IMR-90 (cell line): ENCODE measurements around the gene TSPAN17. TPM values are rescaled to one million over a fixed set of nuclear protein-coding genes. Genes with fewer than 3 reads are reported as not detected.

Experiments
- ATAC-seq: fragments of 200-7000 bp; cut with Tn5 transposase; 2 replicates; pipeline ENCODE4 v1.9.1; 2020; ENCODE audit warnings: low read depth, mild to moderate bottlenecking, moderate library complexity
- BruUV-seq: library from RNA; stranded (reverse); fragments of 400-500 nt; replicated peaks from 2 replicates; lab custom pipeline; 2021; lab: Mats Ljungman, UMichigan
- CTCF ChIA-PET: fragments of 300-600 bp; formaldehyde crosslinking; extraction: SDS; loops from one replicate; lab custom pipeline; 2021; ENCODE audit warnings: antibody characterized with exemption; lab: Yijun Ruan, JAX
- POLR2A ChIA-PET: fragments of 300-600 bp; sonication (Branson Sonifier 250); formaldehyde crosslinking; loops from one replicate; lab custom pipeline; 2022; ENCODE audit warnings: antibody characterized with exemption; ENCODE audit not compliant: unreplicated experiment; lab: Charles Lee
- DNase-seq: peaks from one replicate; pipeline ENCODE4 v3.0.0; 2013
- H2AFZ ChIP-seq: replicated peaks from 2 replicates; pipeline ENCODE3; 2013; ENCODE audit warnings: low read length, mild to moderate bottlenecking; ENCODE audit not compliant: poor library complexity
- H2AK5ac ChIP-seq: 2 replicates; pipeline ENCODE4 v1.6.1; 2013; ENCODE audit warnings: low read depth, low read length, inconsistent platforms
- H2AK9ac ChIP-seq: replicated peaks from 2 replicates; pipeline ENCODE3; 2013; ENCODE audit warnings: mild to moderate bottlenecking, low read depth, low read length, moderate library complexity; ENCODE audit not compliant: poor library complexity
- H2BK120ac ChIP-seq: 2 replicates; pipeline ENCODE4 v1.6.1; 2013; ENCODE audit warnings: low read depth, low read length, inconsistent platforms
- H2BK15ac ChIP-seq: 3 replicates; pipeline ENCODE4 v1.6.1; 2013; ENCODE audit warnings: low read depth, low read length, inconsistent platforms
- H2BK20ac ChIP-seq: 2 replicates; pipeline ENCODE4 v1.6.1; 2013; ENCODE audit warnings: low read depth, mild to moderate bottlenecking, inconsistent platforms, low read length, moderate library complexity
- H2BK5ac ChIP-seq: 2 replicates; pipeline ENCODE4 v1.6.1; 2013; ENCODE audit warnings: mild to moderate bottlenecking, low read depth, low read length, inconsistent platforms; ENCODE audit not compliant: poor library complexity, severe bottlenecking
- H3K14ac ChIP-seq: replicated peaks from 2 replicates; pipeline ENCODE4 v1.6.1; 2013; ENCODE audit warnings: low read depth, low read length, inconsistent platforms
- H3K18ac ChIP-seq: 2 replicates; pipeline ENCODE4 v1.6.1; 2013; ENCODE audit warnings: low read depth, low read length, control low read depth
- H3K23ac ChIP-seq: 2 replicates; pipeline ENCODE4 v1.6.1; 2013; ENCODE audit warnings: low read depth, low read length, inconsistent platforms
- H3K27ac ChIP-seq: 2 replicates; pipeline ENCODE4 v1.5.1; 2013; ENCODE audit warnings: mild to moderate bottlenecking, control low read depth, low read length; ENCODE audit not compliant: insufficient read depth
- H3K27me3 ChIP-seq: 2 replicates; pipeline ENCODE4 v1.6.1; 2013; ENCODE audit warnings: low read length; ENCODE audit not compliant: control insufficient read depth, insufficient read depth
- H3K36me3 ChIP-seq: 2 replicates; pipeline ENCODE4 v1.6.1; 2013; ENCODE audit warnings: low read length, mixed read lengths; ENCODE audit not compliant: control insufficient read depth, insufficient read depth
- H3K4ac ChIP-seq: 2 replicates; pipeline ENCODE4 v1.6.1; 2013; ENCODE audit warnings: low read depth, low read length, inconsistent platforms
- H3K4me1 ChIP-seq: 2 replicates; pipeline ENCODE4 v1.6.1; 2013; ENCODE audit warnings: low read length, mixed read lengths; ENCODE audit not compliant: control insufficient read depth, insufficient read depth
- H3K4me2 ChIP-seq: 2 replicates; pipeline ENCODE4 v1.6.1; 2013; ENCODE audit warnings: low read depth, mild to moderate bottlenecking, control low read depth, low read length, moderate library complexity
- H3K4me3 ChIP-seq: 2 replicates; pipeline ENCODE4 v1.5.1; 2013; ENCODE audit warnings: low read depth, mild to moderate bottlenecking, control low read depth, low read length, moderate library complexity; ENCODE audit not compliant: insufficient read depth
- H3K56ac ChIP-seq: 2 replicates; pipeline ENCODE4 v1.6.1; 2013; ENCODE audit warnings: low read length, inconsistent platforms; ENCODE audit not compliant: insufficient read depth; ENCODE audit errors: extremely low read depth
- H3K79me1 ChIP-seq, 2 experiments: 2 replicates each; pipeline ENCODE4 v1.6.1; 2013; ENCODE audit warnings: low read length in 2 of 2, inconsistent platforms in 1 of 2, low read depth in 1 of 2
- H3K9ac ChIP-seq: 2 replicates; pipeline ENCODE4 v1.6.1; 2013; ENCODE audit warnings: low read depth, low read length, control low read depth
- H3K9me1 ChIP-seq: 2 replicates; pipeline ENCODE4 v1.6.1; 2013; ENCODE audit warnings: low read length, inconsistent platforms; ENCODE audit not compliant: insufficient read depth
- H3K9me3 ChIP-seq: 2 replicates; pipeline ENCODE4 v1.6.1; 2013; ENCODE audit warnings: low read length; ENCODE audit not compliant: control insufficient read depth, insufficient read depth
- H4K20me1 ChIP-seq: 2 replicates; pipeline ENCODE4 v1.6.1; 2013; ENCODE audit warnings: low read length, inconsistent platforms; ENCODE audit not compliant: insufficient read depth
- H4K5ac ChIP-seq: 2 replicates; pipeline ENCODE4 v1.6.1; 2013; ENCODE audit warnings: mild to moderate bottlenecking, low read depth, low read length, control low read depth
- H4K8ac ChIP-seq, 2 experiments: 2 replicates each; pipeline ENCODE4 v1.6.1; 2013; ENCODE audit warnings: low read depth in 2 of 2, low read length in 2 of 2, control low read depth in 1 of 2, inconsistent platforms in 1 of 2
- H4K91ac ChIP-seq: 2 replicates; pipeline ENCODE4 v1.6.1; 2013; ENCODE audit warnings: low read depth, low read length, inconsistent platforms; ENCODE audit not compliant: insufficient read depth
- CTCF ChIP-seq: conservative IDR thresholded peaks from 2 replicates; pipeline ENCODE4 v1.5.1; 2012; ENCODE audit warnings: mild to moderate bottlenecking, low read depth, low read length, improper control_type of control experiment
- NFE2L2 ChIP-seq: fragments of 150-350 bp; IDR thresholded peaks from 2 replicates; pipeline ENCODE4 v1.6.1; 2016; ENCODE audit warnings: low read depth, mild to moderate bottlenecking, low read length
- USF2 ChIP-seq: fragments of 150-350 bp; IDR thresholded peaks from 2 replicates; pipeline ENCODE4 v1.6.1; 2017; ENCODE audit warnings: mild to moderate bottlenecking, antibody characterized with exemption, low read length, low read depth
- WGBS, 2 experiments: methylation state at CpG; one replicate each; pipeline versions ENCODE4 v1.1.5 to v1.1.7; 2013; ENCODE audit warnings: missing lambda C conversion rate in 2 of 2; ENCODE audit not compliant: insufficient read length in 1 of 2; ENCODE audit errors: extremely low coverage in 2 of 2; 5-methylcytosine and 5-hydroxymethylcytosine counted together
- dilution Hi-C: fragments of 300-500 bp; cut with HindIII; formaldehyde crosslinking; loops from one replicate; pipeline ENCODE4 v1.14.3; 2018; ENCODE audit warnings: low sequenced_read_pairs; ENCODE audit not compliant: unreplicated experiment
- in situ Hi-C: fragments of 300-500 bp; cut with MboI; formaldehyde crosslinking; loops from 3 replicates; pipeline ENCODE4 v1.14.3; 2019; ENCODE audit warnings: low sequenced_read_pairs, inconsistent platforms, mixed read lengths
- intact Hi-C: fragments of 100-400 bp; cut with micrococcal nuclease; formaldehyde crosslinking; loops from 2 replicates; pipeline ENCODE4 v1.10.0; 2022
- polyA plus RNA-seq, 3 experiments: library from polyadenylated mRNA; depleted of rRNA; stranded (reverse); fragments of >200 nt; gene quantifications; 2 replicates each; pipeline ENCODE4 v1.2.3, GENCODE V29; 2012; ENCODE audit warnings: low replicate concordance in 1 of 3
- total RNA-seq: library from RNA; depleted of rRNA; stranded (reverse); fragments of >200 nt; gene quantifications from 2 replicates; pipeline ENCODE4 v1.2.3, GENCODE V29; 2012

The TSPAN17 gene
- total and polyA plus RNA-seq, 2 of the 4 experiments (the other 2 are of a cell fraction), result 34.2 to 41.6 TPM

GRCh38 chr5:176656467-176656990 lies 9.2 kb downstream of the TSPAN17 start:
- no TSS peak for BruUV-seq
- Histone ChIP-seq H3K4me3 (no peak overlapping the region), H3K23ac (no peak overlapping the region), H4K91ac (no peak overlapping the region), H3K27ac (no peak overlapping the region), H4K5ac (no peak overlapping the region), H3K9me1 (peaks cover 6% of the 10 kb centered on the region; the same call in 1 of the 2 replicates), H4K8ac (no peak overlapping the region), H2BK20ac (no peak overlapping the region), H3K27me3 (no peaks in the 10 kb centered on the region), H4K20me1 (peaks cover 26% of the 10 kb centered on the region), H2AFZ (no peak overlapping the region), H3K56ac (no peak overlapping the region), H2AK5ac (no peak overlapping the region), H3K79me1 (peaks cover 0 to 11% of the 10 kb centered on the region in 2 experiments; a peak in 1 of 4 replicates), H3K9me3 (no peaks in the 10 kb centered on the region), H3K14ac (no peak overlapping the region), H2BK5ac (no peak overlapping the region), H3K36me3 (peaks cover 10% of the 10 kb centered on the region; the same call in 1 of the 2 replicates), H3K18ac (no peak overlapping the region), H2BK120ac (no peak overlapping the region), H3K4me2 (no peak overlapping the region), H3K4me1 (0 out of 2 replicates have a peak, but pooled peaks cover 2% of the 10 kb centered on the region), H3K4ac (no peak overlapping the region), H2BK15ac (no peak overlapping the region), H2AK9ac (no peak overlapping the region), H3K9ac (no peak overlapping the region)
- DNase-seq (no peak), ATAC-seq (no peak)
- intact Hi-C loops, result no loop called here
- dilution Hi-C loops, result no loop called here
- ChIA-PET POLR2A (no interaction called here), CTCF (no interaction called here)
- no peak for TF ChIP-seq NFE2L2
- no peak for TF ChIP-seq USF2
- TF ChIP-seq CTCF, result no peak
- in situ Hi-C loops, result no loop called here
- WGBS, 2 experiments, result 90% methylated on average over 2 of the region's 13 CpGs; no CpG with 5 or more reads in 1 of the 2 experiments
